ENCODE measurements around the gene CHL1.

The CHL1 gene

DNA sequence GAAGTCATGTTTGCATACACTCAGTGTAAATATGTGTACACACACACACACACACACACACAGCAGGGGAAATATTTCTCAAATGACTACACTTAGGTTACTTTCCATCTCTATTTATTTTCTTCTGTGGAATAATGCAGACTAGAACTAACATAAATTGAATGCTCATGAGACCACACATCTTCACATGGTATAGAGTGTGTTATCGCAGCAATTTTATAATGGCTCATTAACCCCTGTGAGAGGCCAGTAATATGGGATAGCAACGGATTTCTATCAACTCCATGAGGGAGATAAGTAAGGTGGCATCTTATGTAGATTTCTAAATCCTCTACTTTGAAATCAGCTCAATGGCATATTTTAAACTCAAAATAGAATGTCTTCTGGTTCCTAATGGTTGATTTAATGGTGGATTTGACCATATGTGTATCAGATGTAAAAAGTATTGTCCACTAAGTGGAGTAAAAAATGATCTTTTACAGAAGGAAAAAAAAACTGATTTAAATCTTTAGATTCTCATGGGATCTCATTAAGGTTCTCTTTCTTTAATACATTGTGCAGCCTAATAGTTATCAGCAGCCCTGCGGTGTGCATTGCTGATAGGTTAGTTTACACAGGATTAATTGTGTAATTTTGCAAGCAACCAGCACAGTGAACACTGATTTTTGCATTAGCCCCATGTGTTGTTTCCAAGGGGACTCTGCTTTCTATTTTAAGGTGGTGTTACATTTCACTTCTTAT, 32.0 kb downstream of the CHL1 start:
- no peak overlapping the region for H3K4me3 ChIP-seq (ENCODE audit: low read length)
- H3K36me3 ChIP-seq (ENCODE audit: control insufficient read depth, insufficient read depth, low read length) = no peaks in the 10 kb centered on the region
- no peak overlapping the region for H4K5ac ChIP-seq (ENCODE audit: low read length)
- H3K27me3 ChIP-seq (ENCODE audit: insufficient read depth, low read length, poor library complexity) = no peaks in the 10 kb centered on the region
- no peak overlapping the region for H3K56ac ChIP-seq (ENCODE audit: low read length)
- H3K27ac ChIP-seq (ENCODE audit: low read depth, low read length) = no peak overlapping the region
- H2AK5ac ChIP-seq (ENCODE audit: low read length) = no peak overlapping the region
- H3K4ac ChIP-seq (ENCODE audit: low read depth, low read length) = no peak overlapping the region
- H3K9ac ChIP-seq (ENCODE audit: low read length) = no peak overlapping the region
- no peaks in the 10 kb centered on the region for H3K79me1 ChIP-seq (ENCODE audit: low read length)
- H3K79me2 ChIP-seq (ENCODE audit: control insufficient read depth, insufficient read depth, low read length) = no peaks in the 10 kb centered on the region
- H3K18ac ChIP-seq (ENCODE audit: low read length) = no peak overlapping the region
- H2BK5ac ChIP-seq (ENCODE audit: low read length) = no peak overlapping the region
- H3K23ac ChIP-seq (ENCODE audit: low read length) = no peak overlapping the region
- H3K4me1 ChIP-seq (ENCODE audit: control insufficient read depth, low read depth, low read length) = peaks cover 4% of the 10 kb centered on the region
- no peak overlapping the region for H2BK120ac ChIP-seq (ENCODE audit: low read depth, low read length)
- H2BK15ac ChIP-seq (replicated peaks; ENCODE audit: low read depth) = no peak overlapping the region
- H3K4me2 ChIP-seq (ENCODE audit: low read length) = no peak overlapping the region
- no CpG with 5 or more reads among the region's 3 CpGs for WGBS (ENCODE audit: extremely low coverage, insufficient coverage, low lambda C conversion rate)
- no peak for DNase-seq
- no peak overlapping the region for H4K8ac ChIP-seq (ENCODE audit: low read depth, low read length)

DNA sequence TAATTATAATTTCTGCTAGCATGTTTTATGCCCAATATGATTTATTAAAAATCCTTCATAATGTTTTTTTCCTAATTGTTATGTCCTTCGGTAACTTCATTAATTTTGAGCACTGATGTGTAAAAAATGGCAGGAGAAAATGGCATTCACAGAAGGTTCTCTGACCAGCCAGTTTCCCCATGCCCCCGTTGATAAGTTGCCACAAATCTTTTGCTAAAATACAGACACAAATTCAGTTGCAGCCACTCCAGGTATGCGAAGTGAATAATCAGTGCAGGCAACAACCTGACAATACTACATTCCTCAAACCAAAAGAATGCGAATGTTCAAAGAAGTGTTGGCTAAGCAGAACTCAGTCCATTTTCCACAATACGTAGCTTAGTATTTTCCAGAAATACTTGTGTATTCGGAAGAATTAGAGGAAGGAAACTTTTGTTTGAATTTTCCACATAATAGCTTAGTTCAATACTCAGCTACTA, 32.7 kb downstream of the CHL1 start:
- DNase-seq = peak; percentile 65
- Histone ChIP-seq H3K4me1 (ENCODE audit: control insufficient read depth, low read depth, low read length) (peaks cover 4% of the 10 kb centered on the region), H3K23ac (ENCODE audit: low read length) (no peak overlapping the region), H3K79me1 (ENCODE audit: low read length) (no peaks in the 10 kb centered on the region), H4K5ac (ENCODE audit: low read length) (no peak overlapping the region), H2BK15ac (replicated peaks; ENCODE audit: low read depth) (no peak overlapping the region), H2BK120ac (ENCODE audit: low read depth, low read length) (no peak overlapping the region), H3K36me3 (ENCODE audit: control insufficient read depth, insufficient read depth, low read length) (no peaks in the 10 kb centered on the region), H3K4me3 (ENCODE audit: low read length) (no peak overlapping the region), H3K27me3 (ENCODE audit: insufficient read depth, low read length, poor library complexity) (no peaks in the 10 kb centered on the region), H3K56ac (ENCODE audit: low read length) (no peak overlapping the region), H3K4ac (ENCODE audit: low read depth, low read length) (no peak overlapping the region), H4K8ac (ENCODE audit: low read depth, low read length) (no peak overlapping the region), H3K27ac (ENCODE audit: low read depth, low read length) (no peak overlapping the region), H3K18ac (ENCODE audit: low read length) (no peak overlapping the region), H3K9ac (ENCODE audit: low read length) (no peak overlapping the region), H2AK5ac (ENCODE audit: low read length) (no peak overlapping the region), H2BK5ac (ENCODE audit: low read length) (no peak overlapping the region), H3K4me2 (ENCODE audit: low read length) (no peak overlapping the region), H3K79me2 (ENCODE audit: control insufficient read depth, insufficient read depth, low read length) (no peaks in the 10 kb centered on the region)
- no CpG with 5 or more reads among the region's 6 CpGs for WGBS (ENCODE audit: extremely low coverage, insufficient coverage, low lambda C conversion rate)

- H3K23ac ChIP-seq (ENCODE audit: low read length) = no peak overlapping the region
- no peak overlapping the region for H4K8ac ChIP-seq (ENCODE audit: low read depth, low read length)
- peak; percentile 93 for DNase-seq
- peaks cover 4% of the 10 kb centered on the region for H3K79me1 ChIP-seq (ENCODE audit: low read length)
- H3K4me3 ChIP-seq (ENCODE audit: low read length) = no peak overlapping the region
- H3K27me3 ChIP-seq (ENCODE audit: insufficient read depth, low read length, poor library complexity) = no peaks in the 10 kb centered on the region
- H4K5ac ChIP-seq (ENCODE audit: low read length) = no peak overlapping the region
- H3K9ac ChIP-seq (ENCODE audit: low read length) = no peak overlapping the region
- no peak overlapping the region for H3K27ac ChIP-seq (ENCODE audit: low read depth, low read length)
- no peak overlapping the region for H2BK15ac ChIP-seq (replicated peaks; ENCODE audit: low read depth)
- no CpG with 5 or more reads among the region's 4 CpGs for WGBS (ENCODE audit: extremely low coverage, insufficient coverage, low lambda C conversion rate)
- H3K56ac ChIP-seq (ENCODE audit: low read length) = no peak overlapping the region
- H3K4me1 ChIP-seq (ENCODE audit: control insufficient read depth, low read depth, low read length) = peaks cover 7% of the 10 kb centered on the region
- no peaks in the 10 kb centered on the region for H3K36me3 ChIP-seq (ENCODE audit: control insufficient read depth, insufficient read depth, low read length)
- no peak overlapping the region for H3K4me2 ChIP-seq (ENCODE audit: low read length)
- no peak overlapping the region for H2BK5ac ChIP-seq (ENCODE audit: low read length)
- no peak overlapping the region for H3K18ac ChIP-seq (ENCODE audit: low read length)
- no peak overlapping the region for H2AK5ac ChIP-seq (ENCODE audit: low read length)
- no peak overlapping the region for H2BK120ac ChIP-seq (ENCODE audit: low read depth, low read length)
- H3K79me2 ChIP-seq (ENCODE audit: control insufficient read depth, insufficient read depth, low read length) = no peaks in the 10 kb centered on the region
- no peak overlapping the region for H3K4ac ChIP-seq (ENCODE audit: low read depth, low read length)
Observed at GRCh38 chr3:236881-237280, 40.3 kb downstream of the CHL1 start.

DNA sequence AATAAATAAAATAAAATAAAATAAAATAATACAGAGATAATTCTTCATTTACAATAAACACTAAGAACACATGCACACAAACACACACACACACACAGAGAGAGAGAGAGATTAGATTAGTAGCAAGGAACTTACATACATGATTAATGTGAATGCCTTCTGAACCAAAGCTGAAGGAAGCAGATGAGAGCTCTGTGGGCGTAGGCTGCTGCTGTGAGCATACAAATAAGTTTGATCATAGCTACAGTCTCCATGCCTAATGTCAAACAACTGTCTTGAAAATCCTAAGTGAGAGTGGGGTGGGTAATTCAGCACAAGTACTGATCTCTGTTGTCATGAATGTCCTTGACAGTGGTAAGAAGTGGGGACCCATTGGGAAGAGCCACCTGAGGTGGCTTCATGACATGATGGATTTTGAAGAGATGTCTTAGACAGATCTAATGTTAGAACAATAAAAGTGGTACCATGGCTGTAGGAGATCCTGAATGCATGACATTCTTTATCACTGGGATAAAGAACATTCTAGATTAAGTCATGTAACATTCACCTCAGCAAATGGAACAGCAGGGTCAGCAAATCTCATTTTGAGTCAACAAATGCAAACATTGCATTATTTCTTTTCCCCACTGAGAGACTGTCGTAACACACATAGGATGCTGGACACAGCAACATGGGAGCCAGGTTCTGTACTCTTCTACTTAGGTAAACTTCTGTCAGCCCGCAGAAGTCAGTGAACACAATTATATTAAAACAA, 46.2 kb downstream of the CHL1 start:
- H3K36me3 ChIP-seq (ENCODE audit: control insufficient read depth, insufficient read depth, low read length) = no peaks in the 10 kb centered on the region
- H2BK120ac ChIP-seq (ENCODE audit: low read depth, low read length) = no peak overlapping the region
- no peak overlapping the region for H3K4me3 ChIP-seq (ENCODE audit: low read length)
- no peaks in the 10 kb centered on the region for H3K4me1 ChIP-seq (ENCODE audit: control insufficient read depth, low read depth, low read length)
- no peak overlapping the region for H4K5ac ChIP-seq (ENCODE audit: low read length)
- DNase-seq = no peak
- H3K4ac ChIP-seq (ENCODE audit: low read depth, low read length) = no peak overlapping the region
- WGBS (ENCODE audit: extremely low coverage, insufficient coverage, low lambda C conversion rate) = no CpG with 5 or more reads among the region's 3 CpGs
- H3K27me3 ChIP-seq (ENCODE audit: insufficient read depth, low read length, poor library complexity) = no peaks in the 10 kb centered on the region
- no peaks in the 10 kb centered on the region for H3K79me2 ChIP-seq (ENCODE audit: control insufficient read depth, insufficient read depth, low read length)
- peaks cover 2% of the 10 kb centered on the region for H3K79me1 ChIP-seq (ENCODE audit: low read length)
- no peak overlapping the region for H2BK15ac ChIP-seq (replicated peaks; ENCODE audit: low read depth)
- no peak overlapping the region for H3K23ac ChIP-seq (ENCODE audit: low read length)
- H3K4me2 ChIP-seq (ENCODE audit: low read length) = no peak overlapping the region
- H4K8ac ChIP-seq (ENCODE audit: low read depth, low read length) = no peak overlapping the region
- H3K27ac ChIP-seq (ENCODE audit: low read depth, low read length) = no peak overlapping the region
- H3K56ac ChIP-seq (ENCODE audit: low read length) = no peak overlapping the region
- H2AK5ac ChIP-seq (ENCODE audit: low read length) = no peak overlapping the region
- no peak overlapping the region for H3K9ac ChIP-seq (ENCODE audit: low read length)
- H3K18ac ChIP-seq (ENCODE audit: low read length) = no peak overlapping the region
- H2BK5ac ChIP-seq (ENCODE audit: low read length) = no peak overlapping the region

- H2BK120ac ChIP-seq (ENCODE audit: low read depth, low read length) = no peak overlapping the region
Observed at GRCh38 chr3:243356-243725, 46.8 kb downstream of the CHL1 start.

More at GRCh38 chr3:243356-243725, 46.8 kb downstream of the CHL1 start:
- Histone ChIP-seq H3K4me3 (ENCODE audit: low read length) (no peak overlapping the region), H2BK5ac (ENCODE audit: low read length) (no peak overlapping the region), H3K9ac (ENCODE audit: low read length) (no peak overlapping the region), H3K79me2 (ENCODE audit: control insufficient read depth, insufficient read depth, low read length) (no peaks in the 10 kb centered on the region), H4K8ac (ENCODE audit: low read depth, low read length) (no peak overlapping the region), H3K23ac (ENCODE audit: low read length) (no peak overlapping the region), H3K27me3 (ENCODE audit: insufficient read depth, low read length, poor library complexity) (no peaks in the 10 kb centered on the region), H3K79me1 (ENCODE audit: low read length) (peaks cover 2% of the 10 kb centered on the region), H4K5ac (ENCODE audit: low read length) (no peak overlapping the region), H3K27ac (ENCODE audit: low read depth, low read length) (no peak overlapping the region), H3K4me2 (ENCODE audit: low read length) (no peak overlapping the region), H2BK15ac (replicated peaks; ENCODE audit: low read depth) (no peak overlapping the region), H3K4me1 (ENCODE audit: control insufficient read depth, low read depth, low read length) (no peaks in the 10 kb centered on the region), H3K4ac (ENCODE audit: low read depth, low read length) (no peak overlapping the region), H3K56ac (ENCODE audit: low read length) (no peak overlapping the region), H3K36me3 (ENCODE audit: control insufficient read depth, insufficient read depth, low read length) (no peaks in the 10 kb centered on the region), H3K18ac (ENCODE audit: low read length) (no peak overlapping the region), H2AK5ac (ENCODE audit: low read length) (no peak overlapping the region)
- no CpG with 5 or more reads among the region's 3 CpGs for WGBS (ENCODE audit: extremely low coverage, insufficient coverage, low lambda C conversion rate)
- DNase-seq = no peak

Measured in mesendoderm (in vitro differentiated cells).